GM12875 (cell line): ENCODE measurements around the gene RSRC1.

Experiments used
- H3K4me3 ChIP-seq: one replicate; pipeline ENCODE4 v1.5.1; 2011; ENCODE audit warnings: low read depth, low read length, control low read depth
- TF ChIP-seq, protein P1 (sequence below): IDR thresholded peaks from 2 replicates; pipeline ENCODE4 v1.5.1; 2011; ENCODE audit warnings: low read depth, mild to moderate bottlenecking, control low read depth, inconsistent platforms, low read length, moderate library complexity, borderline replicate concordance; ENCODE audit not compliant: insufficient read depth

The RSRC1 gene

DNA sequence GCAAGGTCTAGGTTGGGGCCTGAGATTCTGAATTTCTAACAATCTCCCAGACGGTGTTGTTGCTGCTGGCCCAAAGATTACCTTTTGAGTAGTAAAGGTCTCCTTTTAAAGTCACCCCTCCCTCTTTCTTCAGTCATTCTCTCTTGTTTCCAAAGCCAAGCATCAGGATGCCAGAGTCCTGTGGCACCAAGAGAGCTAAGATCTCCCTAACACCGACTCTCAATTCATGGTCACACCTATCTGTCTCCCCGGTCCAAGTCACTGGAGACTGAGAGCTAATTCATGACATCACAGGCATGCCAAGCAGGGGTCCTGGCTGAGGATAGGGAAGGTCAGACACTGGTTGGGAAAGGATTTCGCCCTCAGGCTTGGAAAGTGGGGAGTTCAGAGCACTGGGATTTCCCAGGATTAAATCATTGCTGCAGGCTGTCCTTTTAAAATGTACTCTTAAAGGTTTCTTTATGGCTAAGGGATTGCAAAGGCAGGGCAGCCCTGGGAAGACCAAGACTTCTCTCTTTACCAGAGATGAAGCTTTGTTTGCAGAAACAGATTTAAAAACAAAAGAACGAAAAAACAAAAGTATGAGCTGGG, 11.0 kb upstream of the RSRC1 start:
- no peak overlapping the region for H3K4me3 ChIP-seq
- TF ChIP-seq, protein P1, sequence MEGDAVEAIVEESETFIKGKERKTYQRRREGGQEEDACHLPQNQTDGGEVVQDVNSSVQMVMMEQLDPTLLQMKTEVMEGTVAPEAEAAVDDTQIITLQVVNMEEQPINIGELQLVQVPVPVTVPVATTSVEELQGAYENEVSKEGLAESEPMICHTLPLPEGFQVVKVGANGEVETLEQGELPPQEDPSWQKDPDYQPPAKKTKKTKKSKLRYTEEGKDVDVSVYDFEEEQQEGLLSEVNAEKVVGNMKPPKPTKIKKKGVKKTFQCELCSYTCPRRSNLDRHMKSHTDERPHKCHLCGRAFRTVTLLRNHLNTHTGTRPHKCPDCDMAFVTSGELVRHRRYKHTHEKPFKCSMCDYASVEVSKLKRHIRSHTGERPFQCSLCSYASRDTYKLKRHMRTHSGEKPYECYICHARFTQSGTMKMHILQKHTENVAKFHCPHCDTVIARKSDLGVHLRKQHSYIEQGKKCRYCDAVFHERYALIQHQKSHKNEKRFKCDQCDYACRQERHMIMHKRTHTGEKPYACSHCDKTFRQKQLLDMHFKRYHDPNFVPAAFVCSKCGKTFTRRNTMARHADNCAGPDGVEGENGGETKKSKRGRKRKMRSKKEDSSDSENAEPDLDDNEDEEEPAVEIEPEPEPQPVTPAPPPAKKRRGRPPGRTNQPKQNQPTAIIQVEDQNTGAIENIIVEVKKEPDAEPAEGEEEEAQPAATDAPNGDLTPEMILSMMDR: no peak

DNA sequence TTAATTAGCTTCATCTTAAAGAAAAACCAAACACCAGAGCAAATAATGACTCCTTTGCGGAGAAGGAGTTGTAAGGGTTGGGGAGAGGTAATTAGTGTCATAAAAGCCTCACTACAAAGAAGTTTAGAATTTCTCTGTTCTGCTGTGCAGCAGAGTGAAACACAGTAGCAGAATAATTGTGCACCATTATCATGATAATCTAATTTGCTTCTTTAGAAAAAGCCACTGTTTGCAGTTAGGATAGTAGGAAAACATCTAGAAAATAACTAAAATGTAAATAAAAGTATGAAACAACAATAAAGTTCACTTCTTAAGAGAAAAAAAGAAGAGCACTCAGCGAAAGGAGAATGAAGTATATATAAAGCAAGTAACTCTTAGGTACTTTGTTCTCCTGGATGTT, 9.2 kb upstream of the RSRC1 start:
- TF ChIP-seq, protein P1: no peak

DNA sequence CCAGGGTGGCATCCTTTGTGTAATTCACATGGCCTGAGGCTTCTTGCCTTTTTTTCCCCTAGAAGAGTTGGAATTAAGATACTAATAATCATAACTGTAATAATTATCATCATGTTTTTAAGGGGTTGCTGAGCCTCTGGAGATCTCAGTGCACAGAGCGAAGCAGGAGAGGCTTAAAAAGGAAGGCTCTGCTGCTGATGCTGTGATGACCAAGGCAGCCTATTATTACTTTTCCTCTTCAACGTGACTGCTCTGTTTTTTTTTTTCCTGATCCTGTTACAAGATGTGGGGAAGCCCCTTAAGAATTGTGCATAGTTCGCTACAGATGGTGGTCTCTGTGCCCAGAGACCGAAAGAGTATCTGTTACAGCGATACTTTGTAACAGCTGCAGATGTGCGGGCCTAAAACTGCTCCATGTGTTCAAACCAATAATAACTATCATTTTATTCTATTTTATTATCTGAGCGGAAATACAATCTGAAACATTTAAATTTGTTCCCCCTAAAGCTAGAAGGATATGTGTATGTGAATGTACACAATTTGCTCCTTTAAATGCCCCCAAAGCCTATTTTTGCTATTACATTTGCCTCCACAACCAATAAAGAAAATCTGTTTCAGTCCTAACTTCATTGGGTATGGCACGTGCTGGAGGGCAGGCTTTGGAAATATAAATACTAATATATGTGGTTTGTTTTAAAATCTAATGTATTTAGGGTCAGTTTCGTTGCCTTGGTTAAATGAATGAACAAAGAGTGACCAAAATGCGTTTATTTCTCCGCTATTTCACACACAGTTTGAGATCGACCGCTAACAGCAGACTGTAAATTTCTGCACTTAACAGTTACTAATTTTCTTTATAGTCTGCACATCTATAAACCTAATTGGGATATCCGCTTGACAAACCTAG, 8.3 kb upstream of the RSRC1 start:
- no peak overlapping the region for H3K4me3 ChIP-seq
- TF ChIP-seq, protein P1: no peak

More for the DNA sequence above, 9.2 kb upstream of the RSRC1 start:
- H3K4me3 ChIP-seq: no peak overlapping the region

DNA sequence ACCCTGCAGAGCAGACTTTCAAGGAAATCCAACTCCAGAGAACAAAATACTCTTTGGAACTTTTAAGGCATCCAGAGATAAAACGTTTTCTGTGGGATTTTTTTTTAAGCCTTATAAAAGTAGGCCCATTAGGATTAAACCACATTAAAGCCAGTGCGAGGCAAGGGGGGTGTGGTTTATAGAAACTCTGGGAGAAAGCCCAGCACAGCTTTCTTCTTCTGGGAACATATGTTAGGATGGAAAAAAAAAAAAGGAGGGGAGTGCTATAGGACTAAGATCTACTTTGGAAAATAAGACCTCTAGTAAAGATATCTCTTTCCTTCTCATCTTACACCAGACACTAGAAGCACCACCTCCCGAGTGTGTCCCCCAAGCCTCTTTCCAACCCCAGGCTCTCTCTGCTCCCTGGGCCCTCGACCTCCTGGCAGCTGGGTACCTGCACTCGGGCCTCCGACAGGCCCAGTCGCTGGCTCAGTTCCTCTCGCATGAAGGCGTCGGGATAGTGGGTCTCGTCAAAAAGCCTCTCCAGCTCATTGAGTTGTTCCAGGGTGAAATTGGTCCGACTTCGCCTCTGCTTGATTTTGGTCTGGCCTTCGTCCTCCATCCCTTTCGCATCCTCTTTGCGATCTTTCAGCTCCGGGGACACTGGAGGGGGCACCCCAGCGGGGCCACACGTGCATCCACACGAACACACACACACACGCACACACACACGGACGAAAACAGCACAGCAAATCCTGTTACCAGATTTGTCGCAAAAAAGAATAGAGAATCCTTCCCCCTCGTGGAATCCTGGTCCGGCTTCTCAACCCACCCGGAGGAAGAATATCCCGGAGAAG, 7.4 kb upstream of the RSRC1 start:
- TF ChIP-seq, protein P1: no peak
- H3K4me3 ChIP-seq: no peak overlapping the region

DNA sequence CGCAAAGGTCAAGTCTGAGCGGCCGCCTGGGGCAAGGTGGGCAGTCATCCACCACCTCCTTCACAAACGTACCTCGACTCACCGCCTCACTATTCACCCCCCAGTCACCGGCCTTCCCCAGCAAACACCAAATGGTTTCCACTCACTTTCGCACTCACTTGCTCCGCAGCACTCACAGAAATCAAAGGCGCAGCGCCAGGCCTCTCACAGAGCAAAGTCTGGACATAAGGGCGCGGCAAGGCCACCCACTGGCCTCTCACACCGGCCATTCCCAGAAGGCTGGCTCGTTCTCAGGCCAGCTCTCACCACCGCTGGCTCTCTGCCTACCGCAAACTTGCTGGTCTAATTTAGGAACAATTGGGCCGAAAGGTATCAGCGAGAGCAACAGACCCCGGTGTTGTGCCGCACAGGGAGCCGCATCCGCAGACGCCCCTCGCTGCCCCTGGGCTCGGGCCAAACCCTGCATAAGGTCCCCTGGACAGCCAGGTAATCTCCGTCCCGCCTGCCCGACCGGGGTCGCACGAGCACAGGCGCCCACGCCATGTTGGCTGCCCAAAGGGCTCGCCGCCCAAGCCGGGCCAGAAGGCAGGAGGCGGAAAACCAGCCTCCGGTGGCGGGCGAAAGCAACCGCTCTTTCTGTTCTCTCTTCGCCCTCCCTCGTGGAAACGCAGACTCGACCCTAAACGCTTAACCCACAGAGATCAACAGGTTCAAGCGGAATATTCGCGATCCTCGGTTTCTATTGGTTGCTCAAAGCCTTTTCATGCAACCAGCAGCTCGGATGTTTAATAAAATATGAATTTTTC, 6.6 kb upstream of the RSRC1 start:
- TF ChIP-seq, protein P1: no peak
- peak overlapping the region; percentile 36 for H3K4me3 ChIP-seq

DNA sequence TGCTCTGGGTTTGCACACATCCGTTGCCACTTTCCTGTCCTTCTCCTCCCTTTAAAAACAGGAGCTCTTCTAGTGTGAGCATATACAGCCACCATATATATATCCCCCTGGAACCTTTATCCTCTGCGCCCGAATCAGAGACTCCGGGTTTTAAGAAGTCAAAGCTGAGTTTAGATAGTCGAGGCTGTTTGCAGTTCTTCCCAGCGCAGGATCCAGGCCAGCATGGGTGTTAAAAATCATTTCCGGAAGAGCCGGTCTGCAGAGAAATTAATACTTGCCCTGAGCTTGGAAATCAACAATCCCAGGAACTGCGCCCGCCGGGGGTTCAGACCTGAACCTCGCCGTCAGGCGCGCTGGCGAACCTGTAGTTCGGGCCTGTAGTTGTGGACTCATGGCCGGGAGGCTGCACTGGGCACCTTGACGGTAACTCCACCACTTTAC, 6.0 kb upstream of the RSRC1 start:
- TF ChIP-seq, protein P1: no peak
- no peak overlapping the region for H3K4me3 ChIP-seq
